ENCODE data around the gene HNRNPA0. TPM values are rescaled to one million over a fixed set of nuclear protein-coding genes. Genes with fewer than 3 reads are reported as not detected.
"Not testable (repeated sequence)": the region's sequence is repeated elsewhere in the genome, so short reads cannot be mapped to it uniquely, and the experiment has no call there.

Gene HNRNPA0
- polyA plus RNA-seq (ENCODE audit: insufficient read length in 12 of 12) = 10 to 100 TPM in 11 of 12 donors, not detected in 1; 23.9 to 60.1 (median 31.3) TPM
- long read RNA-seq, donor 1, full-length matches to known transcripts = 354 of 354 reads
- long read RNA-seq, donor 1, partial matches to known transcripts = 0 of 354 reads
- long read RNA-seq, donor 1, other reads (novel, unspliced or antisense) = 0 of 354 reads
- long read RNA-seq, donor 2, full-length matches to known transcripts = 192 of 192 reads
- long read RNA-seq, donor 2, partial matches to known transcripts = 0 of 192 reads
- long read RNA-seq, donor 2, other reads (novel, unspliced or antisense) = 0 of 192 reads
- long read RNA-seq, donor 3, full-length matches to known transcripts = 104 of 104 reads
- long read RNA-seq, donor 3, partial matches to known transcripts = 0 of 104 reads
- long read RNA-seq, donor 3, other reads (novel, unspliced or antisense) = 0 of 104 reads
- long read RNA-seq, donor 4, full-length matches to known transcripts = 73 of 73 reads
- long read RNA-seq, donor 4, partial matches to known transcripts = 0 of 73 reads
- long read RNA-seq, donor 4, other reads (novel, unspliced or antisense) = 0 of 73 reads
- long read RNA-seq, donor 5, full-length matches to known transcripts = 264 of 264 reads
- long read RNA-seq, donor 5, partial matches to known transcripts = 0 of 264 reads
- long read RNA-seq, donor 5, other reads (novel, unspliced or antisense) = 0 of 264 reads
- long read RNA-seq, donor 6, full-length matches to known transcripts = 121 of 121 reads
- long read RNA-seq, donor 6, partial matches to known transcripts = 0 of 121 reads
- long read RNA-seq, donor 6, other reads (novel, unspliced or antisense) = 0 of 121 reads
- long read RNA-seq, donor 7, full-length matches to known transcripts = 83 of 83 reads
- long read RNA-seq, donor 7, partial matches to known transcripts = 0 of 83 reads
- long read RNA-seq, donor 7, other reads (novel, unspliced or antisense) = 0 of 83 reads
- long read RNA-seq, donor 8, full-length matches to known transcripts = 220 of 220 reads
- long read RNA-seq, donor 8, partial matches to known transcripts = 0 of 220 reads
- long read RNA-seq, donor 8, other reads (novel, unspliced or antisense) = 0 of 220 reads
- long read RNA-seq, donor 9, full-length matches to known transcripts = 163 of 163 reads
- long read RNA-seq, donor 9, partial matches to known transcripts = 0 of 163 reads
- long read RNA-seq, donor 9, other reads (novel, unspliced or antisense) = 0 of 163 reads
- long read RNA-seq, donor 10, full-length matches to known transcripts = 165 of 165 reads
- long read RNA-seq, donor 10, partial matches to known transcripts = 0 of 165 reads
- long read RNA-seq, donor 10, other reads (novel, unspliced or antisense) = 0 of 165 reads
- long read RNA-seq, donor 11, full-length matches to known transcripts = 244 of 244 reads
- long read RNA-seq, donor 11, partial matches to known transcripts = 0 of 244 reads
- long read RNA-seq, donor 11, other reads (novel, unspliced or antisense) = 0 of 244 reads

GRCh38 chr5:137754188-137754960 lies at the start of gene HNRNPA0:
HNRNPA0 (minus strand) TSS chr5:137754363; CDS start chr5:137754066, 297 bp downstream.
- DNase-seq = peak; percentile 99

GRCh38 chr5:137802282-137803210 lies 48.4 kb upstream of the HNRNPA0 start:
- DNase-seq = no peak

GRCh38 chr5:137800700-137801411 lies 46.7 kb upstream of the HNRNPA0 start:
- no peak for DNase-seq

- no peak for DNase-seq
Observed at GRCh38 chr5:137796279-137796678, 42.1 kb upstream of the HNRNPA0 start.

GRCh38 chr5:137794863-137795262 lies 40.7 kb upstream of the HNRNPA0 start:
- no peak for DNase-seq

GRCh38 chr5:137792303-137792702 lies 38.1 kb upstream of the HNRNPA0 start:
- DNase-seq = no peak

GRCh38 chr5:137791799-137792198 lies 37.6 kb upstream of the HNRNPA0 start:
- DNase-seq = no peak

GRCh38 chr5:137791387-137791786 lies 37.2 kb upstream of the HNRNPA0 start:
- no peak for DNase-seq

- not testable (repeated sequence) for DNase-seq
Observed at GRCh38 chr5:137788560-137788959, 34.4 kb upstream of the HNRNPA0 start.

GRCh38 chr5:137782984-137783536 lies 28.9 kb upstream of the HNRNPA0 start:
- DNase-seq = no peak

GRCh38 chr5:137782055-137782454 lies 27.9 kb upstream of the HNRNPA0 start:
- no peak for DNase-seq

GRCh38 chr5:137778772-137779564 lies 24.8 kb upstream of the HNRNPA0 start:
- DNase-seq = peak; percentile 34

- DNase-seq = not testable (repeated sequence)
Observed at GRCh38 chr5:137767937-137768336, 13.8 kb upstream of the HNRNPA0 start.

- DNase-seq = no peak
Observed at GRCh38 chr5:137761566-137761965, 7.4 kb upstream of the HNRNPA0 start.

- no peak for DNase-seq
Observed at GRCh38 chr5:137760719-137761516, 6.8 kb upstream of the HNRNPA0 start.

- DNase-seq = no peak
Observed at GRCh38 chr5:137760294-137760693, 6.1 kb upstream of the HNRNPA0 start.
